H9 (cell line): ENCODE data around the gene CD300E. TPM values are rescaled to one million over a fixed set of nuclear protein-coding genes. Genes with fewer than 3 reads are reported as not detected.

Experiments used
- DNase-seq: peaks from one replicate; pipeline ENCODE4 v3.0.0-alpha.2; 2017
- H2AFZ ChIP-seq: one replicate; pipeline ENCODE4 v1.6.1; 2013; ENCODE audit warnings: mild to moderate bottlenecking, low read length, control low read depth, moderate library complexity
- H2AK5ac ChIP-seq: 2 replicates; pipeline ENCODE4 v1.6.1; 2013; ENCODE audit warnings: low read length, control low read depth, mixed read lengths; ENCODE audit not compliant: insufficient read length
- H2BK120ac ChIP-seq: one replicate; pipeline ENCODE4 v1.6.1; 2013; ENCODE audit warnings: low read depth, mild to moderate bottlenecking, low read length, control low read depth, inconsistent platforms; ENCODE audit not compliant: poor library complexity, severe bottlenecking
- H2BK12ac ChIP-seq: 2 replicates; pipeline ENCODE4 v1.6.1; 2013; ENCODE audit warnings: low read length, control low read depth, mixed read lengths, low read depth; ENCODE audit not compliant: insufficient read length
- H2BK15ac ChIP-seq: 2 replicates; pipeline ENCODE4 v1.6.1; 2013; ENCODE audit warnings: low read depth, low read length, control low read depth
- H2BK20ac ChIP-seq: one replicate; pipeline ENCODE4 v1.6.1; 2013; ENCODE audit warnings: low read depth, mild to moderate bottlenecking, low read length, control low read depth, inconsistent platforms; ENCODE audit not compliant: poor library complexity, severe bottlenecking
- H2BK5ac ChIP-seq: 2 replicates; pipeline ENCODE4 v1.6.1; 2013; ENCODE audit warnings: low read length, control low read depth, mixed read lengths; ENCODE audit not compliant: insufficient read length
- H3K14ac ChIP-seq: 2 replicates; pipeline ENCODE4 v1.6.1; 2013; ENCODE audit warnings: low read length, control low read depth; ENCODE audit not compliant: insufficient read depth
- H3K18ac ChIP-seq: 2 replicates; pipeline ENCODE4 v1.6.1; 2013; ENCODE audit warnings: low read depth, mild to moderate bottlenecking, mixed read lengths, low read length, control low read depth; ENCODE audit not compliant: insufficient read length
- H3K23ac ChIP-seq: 2 replicates; pipeline ENCODE4 v1.6.1; 2013; ENCODE audit warnings: low read length, control low read depth, mixed read lengths, low read depth; ENCODE audit not compliant: insufficient read length
- H3K23me2 ChIP-seq: 2 replicates; pipeline ENCODE4 v1.6.1; 2013; ENCODE audit warnings: low read depth, mild to moderate bottlenecking, mixed read lengths, low read length, control low read depth; ENCODE audit not compliant: insufficient read length, poor library complexity, severe bottlenecking
- H3K27ac ChIP-seq: 2 replicates; pipeline ENCODE4 v1.5.1; 2013; ENCODE audit warnings: low read length, control low read depth, mixed read lengths, low read depth; ENCODE audit not compliant: insufficient read length
- H3K27me3 ChIP-seq: 2 replicates; pipeline ENCODE4 v1.6.1; 2013; ENCODE audit warnings: low read length, control low read depth, inconsistent platforms; ENCODE audit not compliant: insufficient read depth
- H3K4ac ChIP-seq: 2 replicates; pipeline ENCODE4 v1.6.1; 2013; ENCODE audit warnings: low read depth, mild to moderate bottlenecking, control low read depth, inconsistent platforms, low read length, moderate library complexity
- H3K4me1 ChIP-seq: 2 replicates; pipeline ENCODE4 v1.6.1; 2013; ENCODE audit warnings: low read length, control low read depth, inconsistent platforms; ENCODE audit not compliant: insufficient read depth
- H3K4me2 ChIP-seq: 2 replicates; pipeline ENCODE4 v1.6.1; 2013; ENCODE audit warnings: low read length, control low read depth, mixed read lengths; ENCODE audit not compliant: insufficient read length, insufficient read depth
- H3K56ac ChIP-seq: 2 replicates; pipeline ENCODE4 v1.6.1; 2013; ENCODE audit warnings: low read depth, mild to moderate bottlenecking, mixed read lengths, low read length, control low read depth; ENCODE audit not compliant: insufficient read length
- H3K79me1 ChIP-seq: 2 replicates; pipeline ENCODE4 v1.6.1; 2013; ENCODE audit warnings: low read depth, mild to moderate bottlenecking, moderate library complexity, low read length, control low read depth, inconsistent platforms; ENCODE audit not compliant: insufficient read depth, poor library complexity, severe bottlenecking
- H3K79me2 ChIP-seq: 2 replicates; pipeline ENCODE4 v1.6.1; 2013; ENCODE audit warnings: low read length, control low read depth, inconsistent platforms; ENCODE audit not compliant: insufficient read depth
- H3K9ac ChIP-seq: 2 replicates; pipeline ENCODE4 v1.6.1; 2013; ENCODE audit warnings: low read length, control low read depth, mixed read lengths; ENCODE audit not compliant: insufficient read length; ENCODE audit errors: extremely low read depth
- H3K9me3 ChIP-seq: one replicate; pipeline ENCODE4 v1.6.1; 2013; ENCODE audit warnings: low read depth, low read length, inconsistent platforms; ENCODE audit not compliant: control insufficient read depth
- H3T11ph ChIP-seq: one replicate; pipeline ENCODE4 v1.6.1; 2013; ENCODE audit warnings: mild to moderate bottlenecking, low read length, control low read depth, inconsistent platforms
- H4K20me1 ChIP-seq: one replicate; pipeline ENCODE4 v1.6.1; 2013; ENCODE audit not compliant: control insufficient read depth, insufficient read length, insufficient read depth
- H4K5ac ChIP-seq: 2 replicates; pipeline ENCODE4 v1.6.1; 2013; ENCODE audit warnings: low read depth, mild to moderate bottlenecking, mixed read lengths, low read length, control low read depth; ENCODE audit not compliant: insufficient read length
- H4K8ac ChIP-seq: replicated peaks from 2 replicates; pipeline ENCODE4 v1.6.1; 2013; ENCODE audit warnings: low read length, control low read depth, mixed read lengths, low read depth; ENCODE audit not compliant: insufficient read length
- H4K91ac ChIP-seq: 2 replicates; pipeline ENCODE4 v1.6.1; 2013; ENCODE audit warnings: low read depth, mild to moderate bottlenecking, moderate library complexity, mixed read lengths, low read length, control low read depth; ENCODE audit not compliant: insufficient read length
- H3K27ac Mint-ChIP-seq, 3 experiments: 2 replicates in 2 of 3; 3 replicates in 1 of 3; pipeline ENCODE4 v1.8.0; 2020 to 2021; ENCODE audit warnings: mixed read lengths in 3 of 3, mild to moderate bottlenecking in 1 of 3, moderate library complexity in 1 of 3
- H3K27me3 Mint-ChIP-seq: 2 replicates; pipeline ENCODE4 v1.8.0; 2021; ENCODE audit warnings: low read depth, mild to moderate bottlenecking, moderate library complexity, mixed read lengths
- H3K36me3 Mint-ChIP-seq, 3 experiments: 2 replicates in 2 of 3; 3 replicates in 1 of 3; pipeline ENCODE4 v1.8.0; 2020 to 2021; ENCODE audit warnings: low read depth in 3 of 3, mixed read lengths in 3 of 3; ENCODE audit not compliant: insufficient read depth in 1 of 3
- H3K4me1 Mint-ChIP-seq, 2 experiments: 2 replicates each; pipeline ENCODE4 v1.8.0; 2020; ENCODE audit warnings: mixed read lengths in 2 of 2
- H3K4me3 Mint-ChIP-seq, 2 experiments: 2 replicates in 1 of 2; 3 replicates in 1 of 2; pipeline ENCODE4 v1.8.0; 2020 to 2021; ENCODE audit warnings: mild to moderate bottlenecking in 2 of 2, mixed read lengths in 2 of 2, moderate library complexity in 1 of 2
- H3K9me3 Mint-ChIP-seq, 2 experiments: 2 replicates in 1 of 2; 3 replicates in 1 of 2; pipeline ENCODE4 v1.8.0; 2020; ENCODE audit warnings: mild to moderate bottlenecking in 2 of 2, mixed read lengths in 2 of 2, moderate library complexity in 1 of 2
- WGBS: extraction: QIAGEN DNeasy Blood & Tissue Kit; methylation state at CpG from one replicate; pipeline ENCODE4 v1.1.7; 2013; ENCODE audit warnings: missing lambda C conversion rate, low lambda C conversion rate, mixed read lengths; ENCODE audit not compliant: insufficient read length; ENCODE audit errors: extremely low coverage; 5-methylcytosine and 5-hydroxymethylcytosine counted together
- total RNA-seq: library from RNA; stranded (reverse); gene quantifications from 2 replicates; pipeline ENCODE4 v1.2.1, GENCODE V29; 2021
- TF ChIP-seq, protein P1 (sequence below): fragments of 200-600 bp; sonication (generic); conservative IDR thresholded peaks from 3 replicates; pipeline ENCODE4 v1.8.0; 2021; ENCODE audit warnings: antibody characterized with exemption, mild to moderate bottlenecking

The CD300E gene
- total RNA-seq, 1 experiment from 2014 or later = not detected

DNA sequence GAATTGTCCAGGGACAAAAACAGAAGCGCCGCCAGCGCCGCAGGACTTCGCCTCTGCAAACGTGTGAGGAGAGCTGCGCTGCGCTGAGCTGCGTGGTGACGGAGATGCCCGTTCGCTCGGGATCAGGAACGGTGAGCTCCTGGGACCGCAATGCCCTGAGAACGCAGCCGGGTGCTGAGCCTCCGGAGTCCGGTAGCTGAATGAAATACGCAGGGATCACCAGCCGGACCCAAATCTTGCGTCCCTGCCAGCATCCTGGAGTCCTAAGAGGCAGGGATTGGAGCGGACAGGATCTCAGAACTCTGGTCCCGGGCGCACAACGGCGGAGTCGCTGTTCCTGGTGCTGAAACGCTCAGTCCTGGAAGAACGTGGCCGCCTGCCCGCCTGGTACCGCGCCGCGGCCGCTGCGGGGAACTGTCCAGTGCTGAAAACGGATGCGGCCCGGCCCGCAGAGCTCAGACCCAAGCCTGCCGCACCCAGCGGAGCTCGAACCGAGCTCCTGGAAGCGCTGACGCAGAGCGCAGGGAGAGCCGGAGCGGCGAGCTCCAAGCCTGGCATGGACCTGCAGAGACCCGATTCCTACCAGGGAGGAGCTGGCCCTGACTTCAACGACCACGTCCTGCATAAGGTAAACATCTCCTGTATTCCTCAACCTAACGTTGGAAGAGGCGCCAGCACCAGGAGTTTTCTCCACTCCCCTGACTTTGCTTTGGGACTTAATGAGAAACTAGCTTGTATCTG, 47.7 kb upstream of the CD300E start:
- Histone ChIP-seq H2BK12ac (no peak overlapping the region), H3K23ac (no peak overlapping the region), H2BK120ac (no peak overlapping the region), H2BK15ac (no peak overlapping the region), H3K56ac (no peak overlapping the region), H2AK5ac (no peak overlapping the region), H4K91ac (no peak overlapping the region), H2AFZ (no peak overlapping the region), H2BK5ac (no peak overlapping the region), H2BK20ac (no peak overlapping the region), H3K4me2 (peak overlapping the region; percentile 43), H3K9ac (no peak overlapping the region), H3K27ac (no peak overlapping the region), H3K27me3 (peaks cover 27% of the 10 kb centered on the region; the same call in 1 of the 2 replicates), H4K20me1 (no peaks in the 10 kb centered on the region), H3K4me1 (no peaks in the 10 kb centered on the region), H3K9me3 (no peaks in the 10 kb centered on the region), H3K79me2 (no peaks in the 10 kb centered on the region), H4K8ac (no peak overlapping the region), H3K14ac (no peak overlapping the region), H4K5ac (no peak overlapping the region), H3T11ph (no peak overlapping the region), H3K4ac (no peak overlapping the region), H3K79me1 (no peaks in the 10 kb centered on the region), H3K18ac (no peak overlapping the region), H3K23me2 (no peaks in the 10 kb centered on the region)
- H3K4me3 Mint-ChIP-seq = peak overlapping the region in 1 of 2 experiments; percentile 51; a peak in 2 of 5 replicates
- no peaks in the 10 kb centered on the region for H3K9me3 Mint-ChIP-seq
- DNase-seq = peak; percentile 97
- peaks cover 96% of the 10 kb centered on the region for H3K27me3 Mint-ChIP-seq
- no peaks in the 10 kb centered on the region for H3K36me3 Mint-ChIP-seq
- H3K27ac Mint-ChIP-seq = 0 out of 7 replicates have a peak overlapping the region, but pooled peaks of 1 of the 3 experiments have one; percentile 65
- H3K4me1 Mint-ChIP-seq = peaks cover 0 to 7% of the 10 kb centered on the region in 2 experiments; a peak in 2 of 4 replicates
- TF ChIP-seq, protein P1, sequence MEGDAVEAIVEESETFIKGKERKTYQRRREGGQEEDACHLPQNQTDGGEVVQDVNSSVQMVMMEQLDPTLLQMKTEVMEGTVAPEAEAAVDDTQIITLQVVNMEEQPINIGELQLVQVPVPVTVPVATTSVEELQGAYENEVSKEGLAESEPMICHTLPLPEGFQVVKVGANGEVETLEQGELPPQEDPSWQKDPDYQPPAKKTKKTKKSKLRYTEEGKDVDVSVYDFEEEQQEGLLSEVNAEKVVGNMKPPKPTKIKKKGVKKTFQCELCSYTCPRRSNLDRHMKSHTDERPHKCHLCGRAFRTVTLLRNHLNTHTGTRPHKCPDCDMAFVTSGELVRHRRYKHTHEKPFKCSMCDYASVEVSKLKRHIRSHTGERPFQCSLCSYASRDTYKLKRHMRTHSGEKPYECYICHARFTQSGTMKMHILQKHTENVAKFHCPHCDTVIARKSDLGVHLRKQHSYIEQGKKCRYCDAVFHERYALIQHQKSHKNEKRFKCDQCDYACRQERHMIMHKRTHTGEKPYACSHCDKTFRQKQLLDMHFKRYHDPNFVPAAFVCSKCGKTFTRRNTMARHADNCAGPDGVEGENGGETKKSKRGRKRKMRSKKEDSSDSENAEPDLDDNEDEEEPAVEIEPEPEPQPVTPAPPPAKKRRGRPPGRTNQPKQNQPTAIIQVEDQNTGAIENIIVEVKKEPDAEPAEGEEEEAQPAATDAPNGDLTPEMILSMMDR = no peak
- no CpG with 5 or more reads among the region's 57 CpGs for WGBS
